GM12864 (cell line): ENCODE measurements around the gene DNMT3L.

Experiments
- DNase-seq: peaks from one replicate; pipeline ENCODE4 v3.0.0-alpha.2; 2011; ENCODE audit warnings: low read depth
- H3K4me3 ChIP-seq: 2 replicates; pipeline ENCODE4 v1.5.1; 2011; ENCODE audit warnings: mild to moderate bottlenecking, low read depth, low read length, control low read depth
- CTCF ChIP-seq: IDR thresholded peaks from 2 replicates; pipeline ENCODE4 v1.5.1; 2011; ENCODE audit warnings: low read depth, mild to moderate bottlenecking, moderate library complexity, low read length, control low read depth, inconsistent platforms; ENCODE audit errors: missing control alignments

DNMT3L gene

GRCh38 chr21:44299085-44299457 is 37.4 kb upstream of the DNMT3L start:
- peak overlapping the region; percentile 87 for H3K4me3 ChIP-seq
- no peak for TF ChIP-seq CTCF
- DNase-seq, result peak; percentile 35

GRCh38 chr21:44298301-44298700 is 36.6 kb upstream of the DNMT3L start:
- H3K4me3 ChIP-seq, result no peak overlapping the region
- peak; percentile 40 for TF ChIP-seq CTCF
- DNase-seq, result no peak

GRCh38 chr21:44297525-44298290 is 36.0 kb upstream of the DNMT3L start:
- TF ChIP-seq CTCF, result peak; percentile 83
- H3K4me3 ChIP-seq, result no peak overlapping the region
- DNase-seq, result peak; percentile 58

GRCh38 chr21:44296916-44297315 is 35.2 kb upstream of the DNMT3L start:
- TF ChIP-seq CTCF, result no peak
- H3K4me3 ChIP-seq, result no peak overlapping the region
- no peak for DNase-seq

- H3K4me3 ChIP-seq, result no peak overlapping the region
- no peak for TF ChIP-seq CTCF
- no peak for DNase-seq
Observed at GRCh38 chr21:44296103-44296519, 34.4 kb upstream of the DNMT3L start.

- TF ChIP-seq CTCF, result no peak
- no peak for DNase-seq
- H3K4me3 ChIP-seq, result no peak overlapping the region
Observed at GRCh38 chr21:44295646-44296045, 33.9 kb upstream of the DNMT3L start.

- no peak for DNase-seq
- TF ChIP-seq CTCF, result no peak
- H3K4me3 ChIP-seq, result no peak overlapping the region
Observed at GRCh38 chr21:44295163-44295573, 33.5 kb upstream of the DNMT3L start.
